K562 (cell line): ENCODE results near the gene MED15. TPM values are rescaled to one million over a fixed set of nuclear protein-coding genes. Genes with fewer than 3 reads are reported as not detected.

Experiments used
- CTBP1 ChIP-seq: fragments of 450-650 bp; IDR thresholded peaks from 2 replicates; pipeline ENCODE4 v1.6.1; 2016; ENCODE audit warnings: borderline replicate concordance
- DNMT1 ChIP-seq: fragments of 450-650 bp; IDR thresholded peaks from 2 replicates; pipeline ENCODE4 v1.6.1; 2016; ENCODE audit warnings: antibody characterized with exemption, mild to moderate bottlenecking
- DPF2 ChIP-seq: fragments of 450-650 bp; IDR thresholded peaks from 2 replicates; pipeline ENCODE4 v1.6.1; 2016
- E2F1 ChIP-seq: sonication (generic); formaldehyde crosslinking; IDR thresholded peaks from 2 replicates; pipeline ENCODE4 v1.8.1; 2023; ENCODE audit warnings: mild to moderate bottlenecking, missing genetic modification reagents, moderate library complexity
- HDAC6 ChIP-seq: IDR thresholded peaks from 2 replicates; pipeline ENCODE4 v1.6.1; 2012; ENCODE audit warnings: low read depth, mild to moderate bottlenecking, control low read depth, inconsistent platforms, low read length, moderate library complexity
- HIVEP1 ChIP-seq: fragments of 250-450 bp; sonication (Bioruptor Pico); IDR thresholded peaks from 2 replicates; pipeline ENCODE4 v1.4.0; 2020; ENCODE audit warnings: mild to moderate bottlenecking
- NR2F6 ChIP-seq: fragments of 450-650 bp; formaldehyde crosslinking; IDR thresholded peaks from 2 replicates; pipeline ENCODE4 v1.4.0; 2020; ENCODE audit warnings: mild to moderate bottlenecking
- NUFIP1 ChIP-seq: fragments of 450-650 bp; IDR thresholded peaks from 2 replicates; pipeline ENCODE4 v1.6.1; 2018; ENCODE audit not compliant: partially characterized antibody
- PBX2 ChIP-seq, 2 experiments: IDR thresholded peaks in 1 of 2; conservative IDR thresholded peaks in 1 of 2; 2 replicates each; pipeline ENCODE4 v1.6.1; 2016; ENCODE audit warnings: low read depth in 2 of 2, mild to moderate bottlenecking in 1 of 2, missing compliant biosample characterization in 1 of 2, missing genetic modification characterization in 1 of 2, moderate library complexity in 1 of 2
- PCBP1 ChIP-seq: fragments of 200-400 bp; formaldehyde crosslinking; IDR thresholded peaks from 2 replicates; pipeline ENCODE4 v1.6.1; 2018; ENCODE audit warnings: mild to moderate bottlenecking, low read depth, low read length; ENCODE audit not compliant: poor library complexity, severe bottlenecking
- RAD51 ChIP-seq: fragments of 450-650 bp; IDR thresholded peaks from 2 replicates; pipeline ENCODE4 v1.7.1; 2016; ENCODE audit warnings: low read depth, mild to moderate bottlenecking, borderline replicate concordance
- SRSF9 ChIP-seq: fragments of 200-400 bp; formaldehyde crosslinking; IDR thresholded peaks from 2 replicates; pipeline ENCODE4 v1.6.1; 2017; ENCODE audit warnings: low read depth, low read length, borderline replicate concordance
- ZNF449 ChIP-seq: fragments of 250-450 bp; sonication (Bioruptor Pico); IDR thresholded peaks from 2 replicates; pipeline ENCODE4 v1.8.0; 2022; ENCODE audit warnings: moderate library complexity, mild to moderate bottlenecking, inconsistent platforms
- ZNF561 ChIP-seq: fragments of 450-650 bp; formaldehyde crosslinking; conservative IDR thresholded peaks from 2 replicates; pipeline ENCODE4 v1.4.0; 2020; ENCODE audit warnings: mild to moderate bottlenecking, moderate library complexity
- ZNF592 ChIP-seq: fragments of 450-650 bp; IDR thresholded peaks from 2 replicates; pipeline ENCODE4 v1.6.1; 2017; ENCODE audit warnings: antibody characterized with exemption, mild to moderate bottlenecking
- ZNF644 ChIP-seq: fragments of 200-800 bp; sonication (Bioruptor generic); IDR thresholded peaks from 2 replicates; pipeline ENCODE4 v1.6.1; 2016; ENCODE audit warnings: low read depth, missing genetic modification characterization, missing compliant biosample characterization
- ZNF780A ChIP-seq: fragments of 250-450 bp; sonication (Bioruptor Pico); IDR thresholded peaks from 2 replicates; pipeline ENCODE4 v1.5.0; 2021; ENCODE audit warnings: mild to moderate bottlenecking
- polyA plus RNA-seq, 8 experiments: library from polyadenylated mRNA; depleted of rRNA in 4 of 8; stranded (reverse) in 5 of 8; unstranded in 3 of 8; fragments of >200 nt; fragmentation: Nextera tagmentation in 2 of 8; fragmentation: Illumina TruSeq in 1 of 8; extraction: Ambion mirVana in 2 of 8; extraction: Trizol in 1 of 8; gene quantifications; 2 replicates each; pipeline versions ENCODE4 v1.2.1 to v1.2.3, GENCODE V29; 2011 to 2014; ENCODE audit warnings: inconsistent platforms in 1 of 8, missing spikeins in 1 of 8
- total RNA-seq, 7 experiments: library from RNA; depleted of rRNA in 6 of 7; stranded (reverse); fragments of >200 nt in 6 of 7; fragmentation: Illumina TruSeq in 2 of 7; extraction: Trizol in 2 of 7; gene quantifications; 2 replicates each; pipeline versions ENCODE4 v1.2.1 to v1.2.3, GENCODE V29; 2011 to 2021; ENCODE audit warnings: low replicate concordance in 1 of 7

The MED15 gene
- total and polyA plus RNA-seq, 9 of the 15 experiments (the other 6 are each of a cell fraction or from before 2014, with no cell fraction given), result 4.0 to 271 (median 60.1) TPM

GRCh38 chr22:20523086-20523983, 15.9 kb downstream of the MED15 start (continued):
- TF ChIP-seq ZNF592, result no peak
- no peak for TF ChIP-seq NUFIP1
- TF ChIP-seq RAD51, result no peak
- no peak for TF ChIP-seq DPF2
- no peak for TF ChIP-seq DNMT1
- TF ChIP-seq HIVEP1, result peak; percentile 27; the same call in 1 of the 2 replicates
- peak; percentile 56; the same call in 1 of the 2 replicates for TF ChIP-seq E2F1
- TF ChIP-seq NR2F6 (CRISPR knock-in tag), result peak; percentile 58; the same call in 1 of the 2 replicates
- TF ChIP-seq ZNF561 (CRISPR knock-in tag), result no peak
- TF ChIP-seq ZNF644 (tag), result peak; percentile 95
- no peak for TF ChIP-seq PBX2 (CRISPR knock-in tag; IDR thresholded peaks at IDR 0.05; ENCODE audit: low read depth)
- TF ChIP-seq PBX2 (tag; conservative IDR thresholded peaks at IDR 0.05; ENCODE audit: low read depth), result no peak
- no peak; the same call in 1 of the 2 replicates for TF ChIP-seq ZNF449 (CRISPR knock-in tag)
- TF ChIP-seq SRSF9, result no peak
- no peak for TF ChIP-seq PCBP1
- no peak for TF ChIP-seq CTBP1
- TF ChIP-seq HDAC6, result no peak
- no peak for TF ChIP-seq ZNF780A (CRISPR knock-in tag)
